Endodermal cell (in vitro differentiated cells): Measurements from ENCODE around the gene CDH23. TPM values are rescaled to one million over a fixed set of nuclear protein-coding genes. Genes with fewer than 3 reads are reported as not detected.
A peak's percentile ranks its signal among the peaks of the same experiment; 100 is the strongest.

Source experiments
- DNase-seq: peaks from one replicate; pipeline ENCODE4 v3.0.0-alpha.2; 2017
- H3K27ac ChIP-seq: 2 replicates; pipeline ENCODE4 v1.5.1; 2013; ENCODE audit warnings: mild to moderate bottlenecking, low read depth, low read length, moderate library complexity
- H3K27me3 ChIP-seq: 2 replicates; pipeline ENCODE4 v1.6.1; 2013; ENCODE audit warnings: mild to moderate bottlenecking, low read length, moderate library complexity; ENCODE audit not compliant: insufficient read depth, control insufficient read depth, poor library complexity, severe bottlenecking
- H3K36me3 ChIP-seq: 2 replicates; pipeline ENCODE4 v1.7.0; 2013; ENCODE audit warnings: mild to moderate bottlenecking, low read length, moderate library complexity; ENCODE audit not compliant: control insufficient read depth, insufficient read depth
- H3K4me1 ChIP-seq: one replicate; pipeline ENCODE4 v1.7.0; 2013; ENCODE audit warnings: low read length; ENCODE audit not compliant: control insufficient read depth, insufficient read depth
- H3K4me3 ChIP-seq: 2 replicates; pipeline ENCODE4 v1.5.1; 2013; ENCODE audit warnings: mild to moderate bottlenecking, low read length, moderate library complexity
- H3K9ac ChIP-seq: 2 replicates; pipeline ENCODE4 v1.6.1; 2013; ENCODE audit warnings: mild to moderate bottlenecking, low read length, moderate library complexity; ENCODE audit not compliant: poor library complexity, severe bottlenecking; ENCODE audit errors: extremely low read depth
- H3K9me3 ChIP-seq: 2 replicates; pipeline ENCODE4 v1.6.1; 2013; ENCODE audit warnings: mild to moderate bottlenecking, low read length, moderate library complexity; ENCODE audit not compliant: control insufficient read depth
- H3K27ac Mint-ChIP-seq: 2 replicates; pipeline ENCODE4 v1.8.0; 2020; ENCODE audit warnings: mixed read lengths
- H3K27me3 Mint-ChIP-seq: 2 replicates; pipeline ENCODE4 v1.8.0; 2021; ENCODE audit warnings: mild to moderate bottlenecking, mixed read lengths; ENCODE audit not compliant: insufficient read depth
- H3K36me3 Mint-ChIP-seq: 2 replicates; pipeline ENCODE4 v1.8.0; 2020; ENCODE audit warnings: low read depth, mixed read lengths
- H3K4me1 Mint-ChIP-seq: 2 replicates; pipeline ENCODE4 v1.8.0; 2020; ENCODE audit warnings: mixed read lengths
- H3K4me3 Mint-ChIP-seq: 2 replicates; pipeline ENCODE4 v1.8.0; 2020; ENCODE audit warnings: mild to moderate bottlenecking, moderate library complexity, mixed read lengths
- H3K9me3 Mint-ChIP-seq: 2 replicates; pipeline ENCODE4 v1.8.0; 2020; ENCODE audit warnings: mild to moderate bottlenecking, mixed read lengths
- CTCF ChIP-seq: fragments of 200-600 bp; sonication (generic); conservative IDR thresholded peaks from 2 replicates; pipeline ENCODE4 v1.5.0; 2021; ENCODE audit warnings: antibody characterized with exemption, mild to moderate bottlenecking
- WGBS, 2 experiments: methylation state at CpG; one replicate each; pipeline versions ENCODE4 v1.1.5 to v1.1.7; 2013; ENCODE audit warnings: missing lambda C conversion rate in 2 of 2, mixed read lengths in 1 of 2; ENCODE audit not compliant: insufficient coverage in 1 of 2, insufficient read length in 1 of 2; 5-methylcytosine and 5-hydroxymethylcytosine counted together
- total RNA-seq, 2 donors: library from RNA; stranded (reverse); fragmentation: NEBNext Ultra II Directional in 1 of 2; extraction: Animal tissue kit (Norgen Biotek cat#: 25700) in 1 of 2; gene quantifications; 2 replicates in 1 of 2; 3 replicates in 1 of 2; pipeline ENCODE4 v1.2.1, GENCODE V29; 2021

CDH23 gene
- total RNA-seq, 2 donors from 2014 or later = 2.1 to 4.2 TPM

DNA sequence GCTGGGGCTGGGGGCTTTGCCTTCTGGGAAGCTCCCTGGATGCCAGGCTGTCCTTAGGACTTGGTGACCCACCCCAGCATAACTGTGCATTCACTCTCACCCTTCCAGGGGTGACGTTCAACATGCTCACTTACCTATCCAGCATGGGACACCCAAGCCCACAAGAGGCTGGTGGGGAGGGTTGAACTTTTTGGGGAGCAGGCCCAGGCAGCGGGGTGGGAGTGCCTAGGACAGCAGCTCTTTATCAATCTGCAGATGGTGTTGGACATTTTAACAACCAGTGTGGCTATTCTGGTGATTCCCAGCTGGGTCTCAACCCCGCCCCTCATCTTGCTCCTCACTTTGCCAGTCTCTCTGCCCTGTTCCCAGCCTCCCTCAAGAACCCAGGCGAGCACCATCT is 86.4 kb downstream of the CDH23 start:
- H3K27me3 ChIP-seq = no peaks in the 10 kb centered on the region

DNA sequence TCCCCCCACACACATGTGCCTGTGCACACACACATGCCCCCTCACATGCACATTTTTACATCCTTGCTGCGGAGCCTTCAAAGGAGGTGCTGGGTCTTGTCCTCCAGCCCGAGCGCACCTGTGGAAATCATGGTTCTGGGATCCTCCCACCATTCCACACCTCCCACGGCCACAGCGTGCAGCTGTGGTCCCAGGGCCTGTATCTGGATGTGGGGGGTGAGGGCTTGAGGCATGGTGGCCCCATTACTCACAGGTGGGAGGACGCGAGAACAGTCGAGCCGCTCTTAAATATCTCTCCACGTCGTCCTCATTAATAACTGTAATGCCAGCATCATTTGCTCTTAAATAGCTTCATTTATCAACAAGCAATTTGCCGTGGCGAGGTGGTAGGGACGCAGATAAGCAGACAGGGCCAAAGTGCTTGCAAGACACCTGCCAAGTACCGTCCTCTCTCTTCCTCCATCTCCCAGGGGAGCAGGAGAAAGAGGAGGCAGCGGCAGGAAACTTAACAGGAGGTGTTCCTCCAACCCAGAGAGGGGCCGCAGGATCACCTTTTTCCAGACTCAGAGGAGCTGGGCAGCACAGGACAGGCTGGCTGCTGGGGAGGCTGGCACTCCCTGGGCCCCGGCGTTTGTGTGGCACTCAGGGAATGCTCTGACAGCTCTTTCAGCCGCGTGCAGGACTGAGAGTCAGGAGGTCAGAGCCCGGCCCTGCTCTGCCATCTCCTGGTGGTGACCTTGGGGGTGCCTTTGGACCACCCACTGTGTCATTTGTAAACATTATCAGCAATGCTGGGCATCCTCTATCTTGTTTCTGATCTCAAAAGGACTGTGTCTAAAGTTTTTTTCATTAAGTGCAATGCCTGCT is 87.4 kb downstream of the CDH23 start:
- TF ChIP-seq CTCF = peak; percentile 47
- no peaks in the 10 kb centered on the region for H3K36me3 ChIP-seq
- H3K9me3 ChIP-seq = peaks cover 11% of the 10 kb centered on the region
- Mint-ChIP-seq H3K9me3 (peaks cover 15% of the 10 kb centered on the region), H3K4me1 (no peaks in the 10 kb centered on the region), H3K27ac (no peak overlapping the region), H3K27me3 (peaks cover 10% of the 10 kb centered on the region), H3K4me3 (no peak overlapping the region), H3K36me3 (no peaks in the 10 kb centered on the region)
- DNase-seq = no peak
- no peak overlapping the region for H3K27ac ChIP-seq
- H3K27me3 ChIP-seq = no peaks in the 10 kb centered on the region
- no peak overlapping the region for H3K9ac ChIP-seq
- 80 to 86% methylated on average over 14 to 22 of the region's 22 CpGs for WGBS, 2 experiments
- no peaks in the 10 kb centered on the region for H3K4me1 ChIP-seq
- no peak overlapping the region for H3K4me3 ChIP-seq

More for the DNA sequence above, 86.4 kb downstream of the CDH23 start:
- peaks cover 6% of the 10 kb centered on the region for H3K27me3 Mint-ChIP-seq
- no peak for DNase-seq
- Histone ChIP-seq H3K36me3 (no peaks in the 10 kb centered on the region), H3K4me1 (no peaks in the 10 kb centered on the region), H3K27ac (no peak overlapping the region), H3K9me3 (peaks cover under 1% of the 10 kb centered on the region), H3K4me3 (no peak overlapping the region), H3K9ac (no peak overlapping the region)
- WGBS, 2 experiments = 84 to 89% methylated on average over 1 to 4 of the region's 4 CpGs
- no peaks in the 10 kb centered on the region for H3K4me1 Mint-ChIP-seq
- H3K4me3 Mint-ChIP-seq = no peak overlapping the region
- no peak for TF ChIP-seq CTCF
- no peaks in the 10 kb centered on the region for H3K36me3 Mint-ChIP-seq
- H3K27ac Mint-ChIP-seq = no peak overlapping the region
- peaks cover 5% of the 10 kb centered on the region for H3K9me3 Mint-ChIP-seq

DNA sequence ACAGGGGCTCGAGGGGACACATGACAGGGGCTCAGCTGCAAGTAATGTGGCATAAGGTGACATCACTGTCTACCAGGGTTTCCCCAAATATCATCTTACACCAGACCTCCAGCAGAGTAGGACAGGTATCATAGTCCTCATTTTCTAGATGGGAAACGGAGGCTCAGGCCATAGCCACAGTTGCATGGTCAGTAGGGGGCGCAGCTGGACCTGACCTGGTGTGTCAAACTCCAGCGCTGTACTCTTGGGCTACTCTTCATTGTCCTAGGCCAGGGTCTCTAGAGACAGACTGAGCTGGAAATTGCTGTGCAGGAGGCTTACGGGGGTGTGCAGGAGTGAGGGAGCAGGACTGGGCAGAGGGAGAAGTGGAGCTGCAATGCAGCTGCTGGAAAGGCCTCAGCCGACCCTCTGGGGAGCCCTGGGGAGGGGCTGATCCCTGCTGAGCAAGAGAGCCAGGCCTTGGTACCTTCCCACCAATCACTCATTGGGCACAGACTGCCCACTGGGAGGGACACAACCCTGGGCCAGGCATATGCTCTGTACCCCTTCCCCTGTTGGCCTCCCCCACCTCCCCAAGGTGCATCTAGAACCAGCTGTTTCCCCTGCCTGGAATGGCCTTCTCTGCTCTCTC is 89.9 kb downstream of the CDH23 start:
- H3K27me3 Mint-ChIP-seq = peaks cover 13% of the 10 kb centered on the region
- peak; percentile 95 for TF ChIP-seq CTCF
- Histone ChIP-seq H3K4me3 (no peak overlapping the region), H3K9ac (no peak overlapping the region), H3K9me3 (peaks cover 19% of the 10 kb centered on the region), H3K36me3 (no peaks in the 10 kb centered on the region), H3K4me1 (no peaks in the 10 kb centered on the region), H3K27ac (no peak overlapping the region), H3K27me3 (no peaks in the 10 kb centered on the region)
- no peak overlapping the region for H3K27ac Mint-ChIP-seq
- 18 to 37% methylated on average over 3 to 6 of the region's 6 CpGs for WGBS, 2 experiments
- DNase-seq = peak; percentile 93
- H3K4me1 Mint-ChIP-seq = no peaks in the 10 kb centered on the region
- no peak overlapping the region for H3K4me3 Mint-ChIP-seq
- no peaks in the 10 kb centered on the region for H3K36me3 Mint-ChIP-seq
- H3K9me3 Mint-ChIP-seq = peaks cover 26% of the 10 kb centered on the region
